Gastroesophageal sphincter (tissue), 4 donors: ENCODE results near the gene ATP2B2. TPM values are rescaled to one million over a fixed set of nuclear protein-coding genes. Genes with fewer than 3 reads are reported as not detected.

Experiments used
- ATAC-seq: fragments of 150-250 bp; one replicate; pipeline ENCODE4 v1.9.1; 2016; ENCODE audit warnings: mild to moderate bottlenecking, moderate library complexity
- H3K27ac ChIP-seq, 4 donors: fragments of 200-600 bp; sonication (generic) in 3 of 4; 1 replicate in 3 of 4; 2 replicates in 1 of 4; pipeline ENCODE4 v1.5.1; 2016 to 2019
- H3K27me3 ChIP-seq: fragments of 200-600 bp; sonication (generic); one replicate; pipeline ENCODE4 v1.5.1; 2019
- H3K36me3 ChIP-seq, 2 donors: fragments of 200-600 bp; sonication (generic); one replicate each; pipeline ENCODE4 v1.5.1; 2019; ENCODE audit warnings: control low read depth in 1 of 2
- H3K4me1 ChIP-seq, 3 donors: fragments of 200-600 bp; sonication (generic); 1 replicate in 2 of 3; 2 replicates in 1 of 3; pipeline ENCODE4 v1.5.1; 2016 to 2019; ENCODE audit warnings: control low read depth in 2 of 3
- H3K4me3 ChIP-seq, 2 donors: fragments of 200-600 bp; sonication (generic); one replicate each; pipeline ENCODE4 v1.5.1; 2019; ENCODE audit warnings: mild to moderate bottlenecking in 1 of 2, moderate library complexity in 1 of 2
- H3K9me3 ChIP-seq, 3 donors: fragments of 200-600 bp; sonication (generic); one replicate each; pipeline ENCODE4 v1.5.1; 2017 to 2019; ENCODE audit warnings: control low read depth in 2 of 3
- EP300 ChIP-seq: sonication (generic); formaldehyde crosslinking; IDR thresholded peaks from one replicate; pipeline ENCODE4 v1.6.1; 2017; ENCODE audit warnings: antibody characterized with exemption, mild to moderate bottlenecking
- POLR2A ChIP-seq, 2 donors: fragments of 450-650 bp; IDR thresholded peaks; one replicate each; pipeline ENCODE4 v1.6.1; 2017; ENCODE audit warnings: antibody characterized with exemption in 2 of 2, mild to moderate bottlenecking in 2 of 2, moderate library complexity in 1 of 2
- POLR2AphosphoS5 ChIP-seq: sonication (generic); formaldehyde crosslinking; IDR thresholded peaks from one replicate; pipeline ENCODE4 v1.6.1; 2017; ENCODE audit warnings: antibody characterized with exemption
- WGBS, 2 donors: methylation state at CpG; one replicate each; pipeline ENCODE4 v1.1.5; 2018; ENCODE audit warnings: low coverage in 1 of 2; 5-methylcytosine and 5-hydroxymethylcytosine counted together
- total RNA-seq, 4 donors: library from RNA; depleted of rRNA; stranded (reverse); fragments of >200 nt; gene quantifications; one replicate each; pipeline ENCODE4 v1.1.0, GENCODE V29; 2016
- TF ChIP-seq, protein P1 (sequence below), 4 experiments: fragments of 200-600 bp in 2 of 4; fragments of 450-650 bp in 2 of 4; sonication (generic) in 1 of 4; IDR thresholded peaks; one replicate each; pipeline ENCODE4 v1.5.1; 2017 to 2019; ENCODE audit warnings: antibody characterized with exemption in 4 of 4, mild to moderate bottlenecking in 2 of 4, moderate library complexity in 2 of 4

Gene ATP2B2
- total RNA-seq, 4 donors from 2014 or later = 0.13 to 0.30 (median 0.27) TPM; not detected in 1

GRCh38 chr3:10344944-10345575 lies 160.3 kb downstream of the ATP2B2 start:
- peaks cover 21% of the 10 kb centered on the region for H3K27me3 ChIP-seq
- WGBS, 2 donors = 42 to 69% methylated on average over 2 to 7 of the region's 19 CpGs
- no peaks in the 10 kb centered on the region for H3K36me3 ChIP-seq
- no peak overlapping the region for H3K4me3 ChIP-seq
- TF ChIP-seq, protein P1, sequence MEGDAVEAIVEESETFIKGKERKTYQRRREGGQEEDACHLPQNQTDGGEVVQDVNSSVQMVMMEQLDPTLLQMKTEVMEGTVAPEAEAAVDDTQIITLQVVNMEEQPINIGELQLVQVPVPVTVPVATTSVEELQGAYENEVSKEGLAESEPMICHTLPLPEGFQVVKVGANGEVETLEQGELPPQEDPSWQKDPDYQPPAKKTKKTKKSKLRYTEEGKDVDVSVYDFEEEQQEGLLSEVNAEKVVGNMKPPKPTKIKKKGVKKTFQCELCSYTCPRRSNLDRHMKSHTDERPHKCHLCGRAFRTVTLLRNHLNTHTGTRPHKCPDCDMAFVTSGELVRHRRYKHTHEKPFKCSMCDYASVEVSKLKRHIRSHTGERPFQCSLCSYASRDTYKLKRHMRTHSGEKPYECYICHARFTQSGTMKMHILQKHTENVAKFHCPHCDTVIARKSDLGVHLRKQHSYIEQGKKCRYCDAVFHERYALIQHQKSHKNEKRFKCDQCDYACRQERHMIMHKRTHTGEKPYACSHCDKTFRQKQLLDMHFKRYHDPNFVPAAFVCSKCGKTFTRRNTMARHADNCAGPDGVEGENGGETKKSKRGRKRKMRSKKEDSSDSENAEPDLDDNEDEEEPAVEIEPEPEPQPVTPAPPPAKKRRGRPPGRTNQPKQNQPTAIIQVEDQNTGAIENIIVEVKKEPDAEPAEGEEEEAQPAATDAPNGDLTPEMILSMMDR (IDR thresholded peaks at IDR 0.05) = no peak
- TF ChIP-seq EP300 (no peak), POLR2AphosphoS5 (no peak), POLR2A (IDR thresholded peaks at IDR 0.05) (no peak)
- no peaks in the 10 kb centered on the region for H3K4me1 ChIP-seq
- ATAC-seq = no peak
- no peak overlapping the region for H3K27ac ChIP-seq
- H3K9me3 ChIP-seq = no peaks in the 10 kb centered on the region

DNA sequence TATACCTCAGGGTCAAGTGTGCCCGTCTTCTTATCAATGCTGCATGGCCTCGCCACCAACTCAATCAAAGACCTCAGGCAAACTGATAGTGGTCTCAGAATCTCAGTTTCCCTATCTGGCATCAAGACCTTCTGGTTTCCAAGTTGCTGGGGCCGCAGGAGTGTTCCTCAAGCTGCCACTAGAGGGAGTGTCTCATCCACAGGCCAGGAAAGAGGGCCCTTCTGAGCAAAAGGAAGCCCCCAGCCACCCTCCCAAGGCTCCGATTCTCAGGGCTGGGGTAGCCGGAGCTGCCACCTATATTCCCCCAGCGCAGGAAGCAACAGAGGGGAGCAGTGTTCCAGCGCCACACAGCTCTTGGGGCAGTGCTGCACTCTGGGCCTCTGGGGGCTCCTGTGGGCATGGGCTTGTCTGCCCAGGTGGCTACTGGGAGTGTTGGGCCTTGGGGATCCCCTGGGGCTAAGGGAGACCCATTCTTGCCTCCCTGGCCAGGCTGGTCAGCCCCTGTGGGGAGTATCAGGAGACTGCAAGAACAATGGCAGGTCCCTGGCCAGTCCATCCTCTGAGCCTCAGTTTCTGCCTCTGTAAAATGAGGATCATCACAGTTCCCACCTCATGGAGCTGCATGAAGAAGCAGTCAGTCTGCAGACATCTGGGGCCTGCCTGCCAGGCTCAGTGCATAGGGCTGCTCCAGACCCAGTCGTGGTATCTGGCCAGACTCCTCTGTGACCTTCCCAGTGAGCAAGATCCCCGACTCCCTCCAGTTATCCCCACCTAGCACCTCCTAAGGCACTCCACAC lies 161.0 kb downstream of the ATP2B2 start:
- WGBS, 2 donors = 0 to 6% methylated on average over 1 to 2 of the region's 9 CpGs

DNA sequence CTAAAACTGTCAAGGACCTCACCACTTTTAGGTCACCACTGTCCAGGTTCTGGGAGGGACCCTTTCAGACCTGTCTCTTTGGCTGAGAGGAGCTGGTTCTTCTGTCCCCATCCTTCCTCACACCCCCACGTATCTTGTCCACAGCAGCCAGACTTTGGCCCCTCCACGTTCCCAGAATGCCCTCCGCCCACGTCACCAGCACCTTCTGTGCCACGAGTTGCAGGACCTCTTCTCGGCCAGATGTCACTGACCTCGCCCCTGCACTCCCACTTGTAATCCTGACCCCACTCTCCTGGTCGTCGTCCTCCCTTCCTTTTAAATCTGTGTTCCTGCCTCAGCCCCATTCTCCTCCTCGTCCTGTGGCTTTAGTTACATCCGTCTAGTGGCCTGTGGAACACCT lies 161.9 kb downstream of the ATP2B2 start:
- no peak for TF ChIP-seq POLR2AphosphoS5
- TF ChIP-seq, protein P1 (IDR thresholded peaks at IDR 0.05) = no peak
- no peak for TF ChIP-seq EP300
- TF ChIP-seq POLR2A (IDR thresholded peaks at IDR 0.05) = no peak
- Histone ChIP-seq H3K4me3 (no peak overlapping the region), H3K27me3 (peaks cover 21% of the 10 kb centered on the region), H3K9me3 (no peaks in the 10 kb centered on the region), H3K36me3 (no peaks in the 10 kb centered on the region), H3K27ac (no peak overlapping the region), H3K4me1 (no peaks in the 10 kb centered on the region)
- 41 to 48% methylated on average over 5 to 11 of the region's 11 CpGs for WGBS, 2 donors
- no peak for ATAC-seq

More for the DNA sequence above, 161.0 kb downstream of the ATP2B2 start:
- H3K27me3 ChIP-seq = peaks cover 21% of the 10 kb centered on the region
- no peak for ATAC-seq
- no peaks in the 10 kb centered on the region for H3K36me3 ChIP-seq
- TF ChIP-seq POLR2A (IDR thresholded peaks at IDR 0.05) (no peak), EP300 (no peak), POLR2AphosphoS5 (no peak)
- TF ChIP-seq, protein P1 (IDR thresholded peaks at IDR 0.05) = peak in 3 of 4 experiments; percentile 58 to 85 (median 64)
- no peaks in the 10 kb centered on the region for H3K4me1 ChIP-seq
- H3K27ac ChIP-seq = no peak overlapping the region
- no peaks in the 10 kb centered on the region for H3K9me3 ChIP-seq
- no peak overlapping the region for H3K4me3 ChIP-seq

GRCh38 chr3:10342781-10343180 lies 162.6 kb downstream of the ATP2B2 start:
- H3K4me3 ChIP-seq = no peak overlapping the region
- H3K27me3 ChIP-seq = peaks cover 21% of the 10 kb centered on the region
- H3K9me3 ChIP-seq = no peaks in the 10 kb centered on the region
- WGBS, 2 donors = 93% methylated on average over 11 of the region's 14 CpGs; no CpG with 5 or more reads in 1 of the 2 donors
- no peaks in the 10 kb centered on the region for H3K4me1 ChIP-seq
- no peak for ATAC-seq
- no peaks in the 10 kb centered on the region for H3K36me3 ChIP-seq
- TF ChIP-seq POLR2A (IDR thresholded peaks at IDR 0.05) (no peak), POLR2AphosphoS5 (no peak), EP300 (no peak)
- TF ChIP-seq, protein P1 (IDR thresholded peaks at IDR 0.05) = no peak
- H3K27ac ChIP-seq = no peak overlapping the region
